Right lobe of liver (tissue), 4 donors: ENCODE data around the gene CYP1A1.

Experiments
- CTCF ChIP-seq, 4 donors: fragments of 200-600 bp in 3 of 4; fragments of 450-650 bp in 1 of 4; IDR thresholded peaks; one replicate each; pipeline versions ENCODE4 v1.5.1 to v1.8.0; 2016 to 2022; ENCODE audit warnings: antibody characterized with exemption in 4 of 4, mild to moderate bottlenecking in 2 of 4
- POLR2A ChIP-seq: fragments of 450-650 bp; IDR thresholded peaks from one replicate; pipeline ENCODE4 v1.6.1; 2017; ENCODE audit warnings: antibody characterized with exemption, mild to moderate bottlenecking
- donor health status: DM: no; HTN: no; CAD: no.
- donor health status: DM: no; HTN: no; CAD: no.
- donor health status: DM: no; HTN: yes; CAD: no.

GRCh38 chr15:74730619-74731316 lies 5.4 kb upstream of the CYP1A1 start:
- TF ChIP-seq CTCF (IDR thresholded peaks at IDR 0.05): no peak
- no peak for TF ChIP-seq POLR2A
